ENCODE results near the gene EPHB3. TPM values are rescaled to one million over a fixed set of nuclear protein-coding genes. Genes with fewer than 3 reads are reported as not detected.

EPHB3 gene
- total RNA-seq, 4 donors from 2014 or later = 14.7 to 58.1 (median 33.1) TPM

DNA sequence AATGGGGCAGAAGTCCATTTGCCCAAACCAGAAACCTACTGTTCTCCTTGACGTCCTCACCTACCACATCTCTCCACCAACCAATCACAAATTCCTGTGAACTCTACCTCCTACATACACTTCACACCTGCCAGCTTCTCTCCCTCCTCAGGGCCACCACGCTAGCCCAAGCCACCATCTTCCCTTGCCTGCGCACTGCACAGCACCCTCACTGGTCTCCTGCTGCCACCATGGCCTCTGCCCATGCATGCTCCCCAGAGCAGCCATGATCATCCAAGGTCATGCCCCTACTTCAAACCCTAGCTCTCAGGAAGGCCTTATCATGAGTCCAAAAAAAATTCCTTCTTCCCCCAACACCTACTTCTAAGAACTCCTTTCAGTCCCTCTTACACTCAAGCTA, 1.1 kb upstream of the EPHB3 start:
- peaks cover 0 to 34% (median 0%) of the 10 kb centered on the region in 4 donors for H3K27me3 ChIP-seq
- H3K4me1 ChIP-seq = peaks cover 17 to 69% (median 30%) of the 10 kb centered on the region in 3 donors
- H3K27ac ChIP-seq = peak overlapping the region in 1 of 4 donors; percentile 98
- H3K36me3 ChIP-seq = no peaks in the 10 kb centered on the region
- peak overlapping the region in 1 of 4 donors; percentile 91 for H3K4me3 ChIP-seq
- TF ChIP-seq, protein P1, sequence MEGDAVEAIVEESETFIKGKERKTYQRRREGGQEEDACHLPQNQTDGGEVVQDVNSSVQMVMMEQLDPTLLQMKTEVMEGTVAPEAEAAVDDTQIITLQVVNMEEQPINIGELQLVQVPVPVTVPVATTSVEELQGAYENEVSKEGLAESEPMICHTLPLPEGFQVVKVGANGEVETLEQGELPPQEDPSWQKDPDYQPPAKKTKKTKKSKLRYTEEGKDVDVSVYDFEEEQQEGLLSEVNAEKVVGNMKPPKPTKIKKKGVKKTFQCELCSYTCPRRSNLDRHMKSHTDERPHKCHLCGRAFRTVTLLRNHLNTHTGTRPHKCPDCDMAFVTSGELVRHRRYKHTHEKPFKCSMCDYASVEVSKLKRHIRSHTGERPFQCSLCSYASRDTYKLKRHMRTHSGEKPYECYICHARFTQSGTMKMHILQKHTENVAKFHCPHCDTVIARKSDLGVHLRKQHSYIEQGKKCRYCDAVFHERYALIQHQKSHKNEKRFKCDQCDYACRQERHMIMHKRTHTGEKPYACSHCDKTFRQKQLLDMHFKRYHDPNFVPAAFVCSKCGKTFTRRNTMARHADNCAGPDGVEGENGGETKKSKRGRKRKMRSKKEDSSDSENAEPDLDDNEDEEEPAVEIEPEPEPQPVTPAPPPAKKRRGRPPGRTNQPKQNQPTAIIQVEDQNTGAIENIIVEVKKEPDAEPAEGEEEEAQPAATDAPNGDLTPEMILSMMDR (IDR thresholded peaks at IDR 0.05) = no peak
- no peak for TF ChIP-seq POLR2A (IDR thresholded peaks at IDR 0.05)
- no peak for DNase-seq
- H3K9me3 ChIP-seq = no peaks in the 10 kb centered on the region
- 75 to 79% methylated on average over 3 of the region's 3 CpGs for WGBS, 2 donors
- intact Hi-C loops (cut with DNase I) = no loop called here

DNA sequence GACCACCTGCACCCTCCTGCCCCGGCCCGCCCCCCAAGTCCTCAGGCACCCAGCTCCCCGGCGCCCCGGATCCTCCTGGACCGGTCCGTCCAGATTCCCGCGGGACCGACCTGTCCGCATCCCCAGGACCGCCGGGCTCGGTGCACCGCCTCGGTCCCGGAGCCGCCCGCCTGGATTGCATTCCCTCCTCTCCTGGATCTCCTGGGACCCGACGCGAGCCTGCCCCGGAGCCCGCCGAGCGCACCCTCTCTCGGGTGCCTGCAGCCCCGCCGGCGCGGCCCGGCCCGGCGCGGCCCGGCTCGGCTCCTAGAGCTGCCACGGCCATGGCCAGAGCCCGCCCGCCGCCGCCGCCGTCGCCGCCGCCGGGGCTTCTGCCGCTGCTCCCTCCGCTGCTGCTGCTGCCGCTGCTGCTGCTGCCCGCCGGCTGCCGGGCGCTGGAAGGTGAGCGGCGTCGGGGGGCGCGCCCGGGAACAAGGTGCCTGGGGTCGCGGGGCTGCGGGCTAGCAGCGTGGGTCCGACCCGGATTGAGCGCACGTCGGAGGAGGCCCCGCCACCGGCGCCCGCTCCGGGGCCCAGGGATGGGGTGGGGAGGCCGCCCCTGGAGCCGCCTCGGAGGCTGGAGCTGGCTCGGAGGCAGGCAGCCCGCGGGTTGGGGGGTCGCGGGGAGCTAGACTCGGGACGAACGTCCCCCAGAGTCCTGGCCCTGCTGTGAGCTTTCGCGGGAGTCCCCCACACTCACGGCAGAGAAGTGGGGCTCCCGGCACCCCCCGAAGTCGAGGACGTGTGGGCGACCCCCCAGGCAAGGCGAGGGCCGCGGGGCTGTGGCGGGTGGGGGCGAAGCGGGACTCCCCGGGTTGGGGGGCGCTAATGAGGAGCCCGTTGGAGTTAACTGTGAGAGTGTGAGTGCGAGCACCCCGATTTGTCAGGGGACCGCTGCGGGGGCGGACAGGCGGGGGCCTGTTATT, 610 bp downstream of the EPHB3 start:
- WGBS, 2 donors = 10% methylated on average over 2 of the region's 109 CpGs; no CpG with 5 or more reads in 1 of the 2 donors
- Histone ChIP-seq H3K27me3 (peaks cover 0 to 20% (median 0%) of the 10 kb centered on the region in 4 donors), H3K4me1 (peaks cover 33 to 71% (median 44%) of the 10 kb centered on the region in 3 donors), H3K9me3 (no peaks in the 10 kb centered on the region), H3K27ac (peak overlapping the region; percentile 88 to 98 (median 94)), H3K36me3 (no peaks in the 10 kb centered on the region), H3K4me3 (peak overlapping the region; percentile 74 to 91 (median 88))
- DNase-seq = no peak
- intact Hi-C loops (cut with DNase I) = no loop called here
- TF ChIP-seq, protein P1 (IDR thresholded peaks at IDR 0.05) = no peak
- TF ChIP-seq POLR2A (IDR thresholded peaks at IDR 0.05) = no peak

GRCh38 chr3:184562878-184563560, 1.4 kb downstream of the EPHB3 start:
- intact Hi-C loops (cut with DNase I) = no loop called here
- Histone ChIP-seq H3K27me3 (peaks cover 0 to 12% (median 0%) of the 10 kb centered on the region in 4 donors), H3K9me3 (no peaks in the 10 kb centered on the region), H3K27ac (peak overlapping the region; percentile 88 to 98 (median 94)), H3K4me1 (peaks cover 42 to 80% (median 52%) of the 10 kb centered on the region in 3 donors), H3K4me3 (peak overlapping the region; percentile 74 to 91 (median 88)), H3K36me3 (no peaks in the 10 kb centered on the region)
- no peak for DNase-seq
- WGBS, 2 donors = 17 to 58% methylated on average over 9 to 19 of the region's 24 CpGs
- TF ChIP-seq, protein P1 (IDR thresholded peaks at IDR 0.05) = no peak
- no peak for TF ChIP-seq POLR2A (IDR thresholded peaks at IDR 0.05)

GRCh38 chr3:184563561-184563925, 2.0 kb downstream of the EPHB3 start:
- Histone ChIP-seq H3K4me1 (peaks cover 46 to 85% (median 57%) of the 10 kb centered on the region in 3 donors), H3K36me3 (no peaks in the 10 kb centered on the region), H3K4me3 (peak overlapping the region; percentile 74 to 91 (median 88)), H3K27ac (peak overlapping the region; percentile 88 to 98 (median 94)), H3K27me3 (peaks cover 0 to 8% (median 0%) of the 10 kb centered on the region in 4 donors), H3K9me3 (no peaks in the 10 kb centered on the region)
- DNase-seq = no peak
- 35 to 44% methylated on average over 8 to 9 of the region's 11 CpGs for WGBS, 2 donors
- no peak for TF ChIP-seq POLR2A (IDR thresholded peaks at IDR 0.05)
- TF ChIP-seq, protein P1 (IDR thresholded peaks at IDR 0.05) = no peak
- intact Hi-C loops (cut with DNase I) = no loop called here
